Tibial artery (tissue), 4 donors: ENCODE results near the gene GPD2.

Experiments
- DNase-seq, 2 donors: peaks; one replicate each; pipeline ENCODE4 v3.0.0-alpha.2; 2019
- H3K27ac ChIP-seq, 2 donors: fragments of 200-600 bp; sonication (generic) in 1 of 2; 1 replicate in 1 of 2; 2 replicates in 1 of 2; pipeline ENCODE4 v1.5.1; 2018 to 2019; ENCODE audit warnings: mild to moderate bottlenecking in 1 of 2
- H3K27me3 ChIP-seq, 2 donors: fragments of 200-600 bp; sonication (generic) in 1 of 2; one replicate each; pipeline versions ENCODE4 v1.5.1 to v1.6.0; 2016 to 2019
- H3K36me3 ChIP-seq, 3 donors: fragments of 200-600 bp; sonication (generic) in 2 of 3; one replicate each; pipeline ENCODE4 v1.5.1; 2016 to 2019; ENCODE audit warnings: mild to moderate bottlenecking in 2 of 3
- H3K4me1 ChIP-seq, 4 donors: fragments of 200-600 bp; sonication (generic) in 2 of 4; 1 replicate in 3 of 4; 2 replicates in 1 of 4; pipeline ENCODE4 v1.5.1; 2016 to 2019
- H3K4me3 ChIP-seq, 2 donors: fragments of 200-600 bp; sonication (generic) in 1 of 2; 1 replicate in 1 of 2; 2 replicates in 1 of 2; pipeline ENCODE4 v1.5.1; 2018 to 2019; ENCODE audit warnings: mild to moderate bottlenecking in 2 of 2
- H3K9me3 ChIP-seq, 3 donors: fragments of 200-600 bp; sonication (generic) in 1 of 3; one replicate each; pipeline ENCODE4 v1.5.1; 2016 to 2019
- intact Hi-C: fragments of 100-400 bp; cut with DNase I; formaldehyde crosslinking; loops from one replicate; pipeline ENCODE4 v1.15.0; 2023; ENCODE audit warnings: low total_unique reads
- TF ChIP-seq, protein P1 (sequence below), 2 experiments: fragments of 200-600 bp in 1 of 2; fragments of 450-650 bp in 1 of 2; IDR thresholded peaks; one replicate each; pipeline ENCODE4 v1.5.1; 2017 to 2019; ENCODE audit warnings: antibody characterized with exemption in 2 of 2, mild to moderate bottlenecking in 1 of 2, moderate library complexity in 1 of 2

Gene GPD2

DNA sequence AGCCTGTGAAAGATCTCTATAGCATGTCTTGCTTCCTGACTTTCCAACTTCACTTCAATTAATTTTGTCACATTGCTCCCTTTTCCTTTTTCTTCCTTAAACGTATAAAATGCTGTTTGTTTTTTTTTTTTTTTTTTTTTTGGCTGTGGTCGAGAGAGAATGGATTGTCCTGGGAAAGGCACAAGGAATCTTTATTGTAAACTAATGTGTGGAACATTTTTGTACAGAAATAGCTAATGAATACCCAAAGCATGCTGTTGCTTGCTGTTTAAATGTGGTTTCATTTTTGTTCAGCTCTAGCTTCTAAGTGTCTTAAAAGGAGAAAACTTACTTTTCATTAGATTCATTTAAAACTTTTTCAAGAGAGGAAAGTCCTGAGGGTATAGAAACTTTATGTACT is 105.5 kb downstream of the GPD2 start:
- Histone ChIP-seq H3K27me3 (no peaks in the 10 kb centered on the region), H3K36me3 (no peaks in the 10 kb centered on the region), H3K9me3 (no peaks in the 10 kb centered on the region), H3K27ac (no peak overlapping the region), H3K4me3 (no peak overlapping the region), H3K4me1 (peaks cover 0 to 23% (median 6%) of the 10 kb centered on the region in 4 donors)
- TF ChIP-seq, protein P1, sequence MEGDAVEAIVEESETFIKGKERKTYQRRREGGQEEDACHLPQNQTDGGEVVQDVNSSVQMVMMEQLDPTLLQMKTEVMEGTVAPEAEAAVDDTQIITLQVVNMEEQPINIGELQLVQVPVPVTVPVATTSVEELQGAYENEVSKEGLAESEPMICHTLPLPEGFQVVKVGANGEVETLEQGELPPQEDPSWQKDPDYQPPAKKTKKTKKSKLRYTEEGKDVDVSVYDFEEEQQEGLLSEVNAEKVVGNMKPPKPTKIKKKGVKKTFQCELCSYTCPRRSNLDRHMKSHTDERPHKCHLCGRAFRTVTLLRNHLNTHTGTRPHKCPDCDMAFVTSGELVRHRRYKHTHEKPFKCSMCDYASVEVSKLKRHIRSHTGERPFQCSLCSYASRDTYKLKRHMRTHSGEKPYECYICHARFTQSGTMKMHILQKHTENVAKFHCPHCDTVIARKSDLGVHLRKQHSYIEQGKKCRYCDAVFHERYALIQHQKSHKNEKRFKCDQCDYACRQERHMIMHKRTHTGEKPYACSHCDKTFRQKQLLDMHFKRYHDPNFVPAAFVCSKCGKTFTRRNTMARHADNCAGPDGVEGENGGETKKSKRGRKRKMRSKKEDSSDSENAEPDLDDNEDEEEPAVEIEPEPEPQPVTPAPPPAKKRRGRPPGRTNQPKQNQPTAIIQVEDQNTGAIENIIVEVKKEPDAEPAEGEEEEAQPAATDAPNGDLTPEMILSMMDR (IDR thresholded peaks at IDR 0.05): no peak
- intact Hi-C loops: no loop called here
- no peak for DNase-seq

DNA sequence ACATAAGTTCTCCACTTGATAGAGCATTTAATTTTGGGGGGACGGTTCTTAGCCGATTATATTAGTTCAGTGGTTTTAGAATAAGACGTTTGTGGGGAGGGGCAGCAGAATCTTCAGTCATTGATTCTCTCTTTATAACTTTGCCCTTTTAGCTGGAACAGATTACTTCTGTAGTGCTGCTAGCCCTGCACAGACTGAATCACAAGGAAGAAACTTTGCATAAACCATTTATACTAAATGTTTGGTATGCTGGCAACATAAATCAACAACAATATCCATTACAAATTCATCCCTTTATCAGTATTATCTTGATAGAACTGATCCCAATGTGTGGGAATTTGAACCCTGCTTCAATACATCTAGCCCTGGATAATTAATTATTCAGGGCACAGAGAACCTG is 112.2 kb downstream of the GPD2 start:
- intact Hi-C loops: no loop called here
- H3K4me3 ChIP-seq: no peak overlapping the region
- DNase-seq: no peak
- no peaks in the 10 kb centered on the region for H3K9me3 ChIP-seq
- H3K27ac ChIP-seq: no peak overlapping the region
- TF ChIP-seq, protein P1 (IDR thresholded peaks at IDR 0.05): no peak
- H3K4me1 ChIP-seq: no peaks in the 10 kb centered on the region
- no peaks in the 10 kb centered on the region for H3K27me3 ChIP-seq
- peaks cover 5 to 13% (median 6%) of the 10 kb centered on the region in 3 donors for H3K36me3 ChIP-seq

DNA sequence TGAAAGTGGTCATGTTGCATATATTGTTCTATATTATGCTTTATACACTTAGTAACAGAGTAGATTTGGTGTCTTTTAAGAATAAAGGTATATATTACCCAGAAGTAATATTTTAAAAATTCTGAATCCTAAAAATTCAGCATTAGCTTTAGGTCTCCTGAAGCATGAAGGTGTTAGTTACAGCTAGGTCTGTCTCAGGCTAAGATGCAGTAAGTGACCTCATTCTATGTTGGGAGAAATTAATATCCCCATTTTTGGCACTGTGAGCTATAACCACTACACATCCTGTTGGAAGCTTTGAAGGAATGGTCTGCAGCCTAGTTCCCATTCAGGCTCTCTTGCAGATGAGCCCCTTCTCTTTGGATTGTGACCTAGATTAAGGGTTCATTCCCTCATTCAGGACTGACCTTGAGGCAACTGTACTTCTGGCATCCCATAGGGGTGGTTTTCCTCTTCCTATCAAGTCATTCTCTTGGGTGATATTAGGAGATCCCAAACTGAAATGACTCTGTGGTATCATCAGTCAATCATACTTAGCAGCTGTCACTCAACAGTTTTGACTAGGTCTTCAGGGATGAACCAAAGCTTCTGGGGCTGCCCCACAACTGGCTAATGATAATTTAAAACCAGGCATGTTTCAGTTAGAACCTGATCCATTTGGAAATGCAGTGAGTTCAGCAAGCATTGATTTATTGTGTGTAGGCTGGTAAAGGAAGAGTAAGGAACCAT is 117.7 kb downstream of the GPD2 start:
- TF ChIP-seq, protein P1 (IDR thresholded peaks at IDR 0.05): no peak
- H3K9me3 ChIP-seq: no peaks in the 10 kb centered on the region
- no peaks in the 10 kb centered on the region for H3K4me1 ChIP-seq
- no peak overlapping the region for H3K4me3 ChIP-seq
- no peak overlapping the region for H3K27ac ChIP-seq
- DNase-seq: no peak
- intact Hi-C loops: no loop called here
- H3K36me3 ChIP-seq: peaks cover 17 to 29% (median 17%) of the 10 kb centered on the region in 3 donors
- H3K27me3 ChIP-seq: no peaks in the 10 kb centered on the region

DNA sequence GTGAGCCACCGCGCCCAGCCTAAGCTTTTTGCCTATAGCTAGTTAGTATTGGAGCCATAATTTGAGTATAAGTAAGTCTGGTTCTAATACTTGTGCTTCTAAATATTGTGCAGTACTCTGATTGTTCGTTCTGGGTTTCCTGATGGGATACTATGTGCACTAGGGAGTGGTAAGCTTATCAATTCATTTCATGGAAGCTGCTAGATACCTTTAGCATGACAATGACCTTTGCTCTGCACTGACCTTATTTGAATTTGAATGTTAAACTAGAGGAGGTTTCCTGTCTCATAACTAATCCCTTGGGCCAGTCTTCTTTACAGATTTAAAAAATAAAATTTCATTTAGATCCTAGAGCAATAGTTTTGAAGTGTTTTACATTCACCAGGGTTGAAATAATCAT is 125.1 kb downstream of the GPD2 start:
- intact Hi-C loops: no loop called here
- no peak for DNase-seq
- TF ChIP-seq, protein P1 (IDR thresholded peaks at IDR 0.05): no peak
- no peak overlapping the region for H3K27ac ChIP-seq
- H3K4me3 ChIP-seq: no peak overlapping the region
- H3K4me1 ChIP-seq: no peaks in the 10 kb centered on the region
- H3K9me3 ChIP-seq: no peaks in the 10 kb centered on the region
- H3K27me3 ChIP-seq: no peaks in the 10 kb centered on the region
- H3K36me3 ChIP-seq: peaks cover 12 to 24% (median 15%) of the 10 kb centered on the region in 3 donors

DNA sequence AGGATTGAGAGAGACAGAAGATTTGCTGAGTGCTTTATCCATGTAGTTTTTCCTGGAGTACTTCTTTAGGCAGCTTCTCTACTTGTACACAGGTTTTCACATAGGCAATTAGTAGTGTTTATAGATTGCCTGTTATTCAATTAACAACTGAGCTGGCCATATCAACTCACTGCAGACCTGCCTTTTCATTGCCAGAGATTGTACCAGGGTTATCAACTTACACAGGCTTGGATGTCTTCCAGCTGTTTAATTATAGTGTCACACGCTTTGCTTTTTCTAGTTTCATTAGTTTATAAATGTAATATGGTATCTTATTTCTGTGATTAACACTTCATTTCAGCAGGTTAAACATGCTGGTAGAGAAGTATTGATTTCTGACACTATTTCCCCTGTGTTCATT is 125.9 kb downstream of the GPD2 start:
- Histone ChIP-seq H3K27ac (no peak overlapping the region), H3K4me1 (no peaks in the 10 kb centered on the region), H3K36me3 (peaks cover 11 to 24% (median 12%) of the 10 kb centered on the region in 3 donors), H3K9me3 (no peaks in the 10 kb centered on the region), H3K4me3 (no peak overlapping the region), H3K27me3 (no peaks in the 10 kb centered on the region)
- intact Hi-C loops: no loop called here
- TF ChIP-seq, protein P1 (IDR thresholded peaks at IDR 0.05): no peak
- no peak for DNase-seq
